Thoracic aorta (tissue), 2 donors: ENCODE data around the gene ASB18. TPM values are rescaled to one million over a fixed set of nuclear protein-coding genes. Genes with fewer than 3 reads are reported as not detected.

Experiments used
- ATAC-seq: fragments of 150-250 bp; one replicate; pipeline ENCODE4 v1.8.0; 2017; ENCODE audit warnings: low read depth; ENCODE audit not compliant: insufficient number of reproducible peaks, low FRiP score
- DNase-seq: peaks from one replicate; pipeline ENCODE4 v3.0.0-alpha.2; 2020; ENCODE audit warnings: low spot score
- H3K27ac ChIP-seq, 2 donors: fragments of 200-600 bp; sonication (generic); 1 replicate in 1 of 2; 2 replicates in 1 of 2; pipeline ENCODE4 v1.5.1; 2016; ENCODE audit warnings: mild to moderate bottlenecking in 2 of 2, moderate library complexity in 2 of 2
- H3K27me3 ChIP-seq: fragments of 200-600 bp; sonication (generic); replicated peaks from 2 replicates; pipeline ENCODE4 v1.6.0; 2016; ENCODE audit warnings: mild to moderate bottlenecking; ENCODE audit not compliant: insufficient read depth
- H3K36me3 ChIP-seq: fragments of 200-600 bp; sonication (generic); one replicate; pipeline ENCODE4 v1.5.1; 2016
- H3K4me1 ChIP-seq, 2 donors: fragments of 200-600 bp; sonication (generic); 1 replicate in 1 of 2; 2 replicates in 1 of 2; pipeline versions ENCODE4 v1.5.1 to v1.6.0; 2016; ENCODE audit warnings: low read depth in 2 of 2, mild to moderate bottlenecking in 1 of 2; ENCODE audit not compliant: control insufficient read depth in 1 of 2
- H3K4me3 ChIP-seq: fragments of 200-600 bp; sonication (generic); 2 replicates; pipeline ENCODE4 v1.5.1; 2016; ENCODE audit warnings: mild to moderate bottlenecking
- H3K9me3 ChIP-seq: fragments of 200-600 bp; sonication (generic); 2 replicates; pipeline ENCODE4 v1.5.1; 2016
- total RNA-seq, 2 donors: library from RNA; depleted of rRNA; stranded (reverse); fragments of >200 nt; gene quantifications; one replicate each; pipeline versions ENCODE4 v1.1.0 to v1.2.3, GENCODE V29; 2016
- TF ChIP-seq, protein P1 (sequence below): fragments of 200-600 bp; sonication (generic); IDR thresholded peaks from one replicate; pipeline ENCODE4 v1.5.1; 2019; ENCODE audit warnings: antibody characterized with exemption

The ASB18 gene
- total RNA-seq, 2 donors from 2014 or later: not detected

DNA sequence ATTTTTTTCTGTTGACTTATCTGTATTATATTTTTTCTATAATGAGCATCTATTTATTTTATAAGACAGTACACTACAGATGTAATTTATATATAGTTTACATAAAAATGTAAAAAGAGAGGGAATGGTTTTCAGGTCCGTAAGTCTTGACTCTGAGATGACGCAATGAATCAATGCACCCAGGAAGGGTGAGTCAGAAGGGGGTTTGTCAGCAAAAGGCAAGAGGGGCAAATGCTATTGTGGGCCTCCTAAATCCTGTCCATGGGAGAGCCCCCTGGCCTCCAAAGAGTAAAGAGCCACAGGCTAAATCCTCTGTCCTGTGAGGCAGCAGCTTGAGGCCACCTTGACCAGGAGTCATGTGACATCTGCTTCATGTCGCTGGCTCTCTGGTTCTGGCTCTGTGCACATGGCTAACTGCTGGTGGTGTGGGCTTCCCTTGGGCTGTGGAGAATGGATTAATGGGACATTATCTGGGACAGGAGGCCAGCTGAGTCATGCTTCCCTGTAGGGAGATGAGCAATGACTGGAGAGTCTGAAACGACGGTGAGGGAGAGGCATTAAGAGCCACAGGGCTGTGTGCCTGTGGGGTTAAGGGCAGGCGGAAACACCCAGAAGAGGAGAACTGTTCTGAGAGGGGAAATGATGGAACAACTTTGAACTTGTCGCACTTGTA, 22.8 kb upstream of the ASB18 start:
- ATAC-seq (no peak), DNase-seq (no peak)
- no peaks in the 10 kb centered on the region for H3K4me1 ChIP-seq
- TF ChIP-seq, protein P1, sequence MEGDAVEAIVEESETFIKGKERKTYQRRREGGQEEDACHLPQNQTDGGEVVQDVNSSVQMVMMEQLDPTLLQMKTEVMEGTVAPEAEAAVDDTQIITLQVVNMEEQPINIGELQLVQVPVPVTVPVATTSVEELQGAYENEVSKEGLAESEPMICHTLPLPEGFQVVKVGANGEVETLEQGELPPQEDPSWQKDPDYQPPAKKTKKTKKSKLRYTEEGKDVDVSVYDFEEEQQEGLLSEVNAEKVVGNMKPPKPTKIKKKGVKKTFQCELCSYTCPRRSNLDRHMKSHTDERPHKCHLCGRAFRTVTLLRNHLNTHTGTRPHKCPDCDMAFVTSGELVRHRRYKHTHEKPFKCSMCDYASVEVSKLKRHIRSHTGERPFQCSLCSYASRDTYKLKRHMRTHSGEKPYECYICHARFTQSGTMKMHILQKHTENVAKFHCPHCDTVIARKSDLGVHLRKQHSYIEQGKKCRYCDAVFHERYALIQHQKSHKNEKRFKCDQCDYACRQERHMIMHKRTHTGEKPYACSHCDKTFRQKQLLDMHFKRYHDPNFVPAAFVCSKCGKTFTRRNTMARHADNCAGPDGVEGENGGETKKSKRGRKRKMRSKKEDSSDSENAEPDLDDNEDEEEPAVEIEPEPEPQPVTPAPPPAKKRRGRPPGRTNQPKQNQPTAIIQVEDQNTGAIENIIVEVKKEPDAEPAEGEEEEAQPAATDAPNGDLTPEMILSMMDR: no peak
- H3K4me3 ChIP-seq: no peak overlapping the region
- no peaks in the 10 kb centered on the region for H3K9me3 ChIP-seq
- H3K27ac ChIP-seq: no peak overlapping the region
- no peaks in the 10 kb centered on the region for H3K36me3 ChIP-seq
- H3K27me3 ChIP-seq: no peaks in the 10 kb centered on the region

DNA sequence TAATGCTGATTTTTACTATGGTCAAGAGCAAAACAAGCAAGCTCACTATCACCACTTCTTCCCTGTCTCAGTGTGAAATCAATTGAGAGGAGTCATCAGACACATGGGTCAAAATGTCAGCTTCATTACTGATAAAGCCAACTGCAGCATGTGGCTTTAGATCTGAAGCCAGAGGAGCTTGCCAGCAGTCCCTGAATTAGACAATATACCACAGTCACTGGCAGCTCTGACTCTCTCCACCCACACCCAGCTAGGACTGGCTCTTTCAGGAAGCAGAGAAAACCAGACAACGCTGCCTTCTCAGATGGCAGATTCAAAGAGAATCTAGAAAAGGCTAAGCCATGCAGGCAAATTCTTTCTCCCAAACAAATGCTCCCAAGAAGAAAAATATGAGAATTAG, 20.0 kb upstream of the ASB18 start:
- Histone ChIP-seq H3K4me3 (no peak overlapping the region), H3K36me3 (no peaks in the 10 kb centered on the region), H3K9me3 (no peaks in the 10 kb centered on the region), H3K27ac (no peak overlapping the region), H3K27me3 (no peaks in the 10 kb centered on the region), H3K4me1 (no peaks in the 10 kb centered on the region)
- ATAC-seq (no peak), DNase-seq (no peak)
- TF ChIP-seq, protein P1: no peak

DNA sequence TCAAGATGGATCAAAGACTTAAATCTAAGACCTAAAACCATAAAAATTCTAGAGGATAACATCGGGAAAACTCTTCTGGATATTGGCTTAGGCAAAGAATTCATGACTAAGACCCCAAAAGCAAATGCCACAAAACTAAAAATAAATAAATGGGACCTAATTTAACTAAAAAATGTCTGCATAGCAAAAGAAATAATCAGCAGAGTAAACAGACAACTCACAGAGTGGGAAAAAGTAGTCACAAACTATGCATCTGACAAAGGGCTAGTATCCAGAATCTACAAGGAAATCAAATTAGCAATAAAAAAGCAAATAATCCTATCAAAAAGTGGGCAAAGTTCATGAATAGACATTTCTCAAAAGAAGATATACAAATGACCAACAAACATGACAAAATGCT, 18.2 kb upstream of the ASB18 start:
- TF ChIP-seq, protein P1: no peak
- no peak for ATAC-seq

DNA sequence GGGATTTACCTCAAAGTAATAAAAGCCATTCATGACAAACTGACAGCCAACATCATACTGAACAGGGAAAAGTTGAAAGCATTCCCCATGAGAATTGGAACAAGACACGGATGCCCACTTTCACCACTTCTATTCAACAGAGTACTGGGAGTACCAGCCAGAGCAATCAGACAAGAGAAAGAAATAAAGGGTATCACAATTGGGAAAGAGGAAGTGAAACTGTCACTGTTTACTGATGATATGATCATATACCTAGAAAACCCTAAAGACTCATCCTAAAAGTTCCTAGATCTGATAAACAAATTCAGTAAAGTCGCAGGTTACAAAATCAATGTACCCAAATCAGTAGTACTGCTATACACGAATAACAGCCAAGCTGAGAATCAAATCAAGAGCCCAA, 17.2 kb upstream of the ASB18 start:
- TF ChIP-seq, protein P1: no peak
- H3K36me3 ChIP-seq: no peaks in the 10 kb centered on the region
- no peaks in the 10 kb centered on the region for H3K4me1 ChIP-seq
- H3K4me3 ChIP-seq: no peak overlapping the region
- ATAC-seq (no peak), DNase-seq (no peak)
- no peaks in the 10 kb centered on the region for H3K27me3 ChIP-seq
- H3K9me3 ChIP-seq: no peaks in the 10 kb centered on the region
- no peak overlapping the region for H3K27ac ChIP-seq

More for the DNA sequence above, 18.2 kb upstream of the ASB18 start:
- no peak for DNase-seq
- H3K4me3 ChIP-seq: no peak overlapping the region
- H3K27ac ChIP-seq: no peak overlapping the region
- H3K27me3 ChIP-seq: no peaks in the 10 kb centered on the region
- H3K9me3 ChIP-seq: no peaks in the 10 kb centered on the region
- H3K4me1 ChIP-seq: no peaks in the 10 kb centered on the region
- no peaks in the 10 kb centered on the region for H3K36me3 ChIP-seq

DNA sequence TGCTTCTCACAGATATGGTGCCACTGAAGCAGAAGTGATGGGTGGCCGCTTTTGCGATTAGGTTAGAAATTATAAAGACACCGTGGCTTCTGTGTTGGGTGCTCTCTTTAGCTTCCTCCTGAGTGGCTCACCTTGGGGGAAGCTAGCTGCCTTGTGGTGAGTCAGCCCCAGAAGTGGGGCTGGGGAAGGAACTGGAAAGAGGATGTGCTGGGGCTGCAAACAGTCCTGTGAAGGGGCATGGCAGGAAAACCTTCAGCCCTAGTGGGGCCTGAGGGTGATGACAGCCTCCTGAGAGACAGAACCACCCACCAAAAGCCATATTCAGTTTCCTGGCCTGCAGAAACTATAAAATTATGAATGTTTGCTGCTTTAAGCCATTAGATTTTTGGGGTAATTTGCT, 8.9 kb upstream of the ASB18 start:
- Histone ChIP-seq H3K4me3 (no peak overlapping the region), H3K36me3 (no peaks in the 10 kb centered on the region), H3K27ac (no peak overlapping the region), H3K9me3 (no peaks in the 10 kb centered on the region), H3K4me1 (no peaks in the 10 kb centered on the region), H3K27me3 (no peaks in the 10 kb centered on the region)
- ATAC-seq (no peak), DNase-seq (no peak)
- TF ChIP-seq, protein P1: no peak
